ENCODE data around the gene CZIB.
"Not testable (repeated sequence)": the region's sequence is repeated elsewhere in the genome, so short reads cannot be mapped to it uniquely, and the experiment has no call there.

Gene CZIB

GRCh38 chr1:53238197-53239155, 18.0 kb upstream of the CZIB start, which contains the start of gene MAGOH:
Gene MAGOH (minus strand): TSS chr1:53238518. CDS start chr1:53238448, 70 bp downstream.
- DNase-seq: peak; percentile 90

GRCh38 chr1:53237638-53238037, 17.2 kb upstream of the CZIB start:
- DNase-seq: no peak

- no peak for DNase-seq
These were observed 490 bp upstream of the CZIB start for GRCh38 chr1:53220962-53221286.

- no peak for DNase-seq
These were observed 723 bp downstream of the CZIB start for GRCh38 chr1:53219711-53220110.

GRCh38 chr1:53218201-53218600, 2.2 kb downstream of the CZIB start:
- DNase-seq: no peak

GRCh38 chr1:53214376-53214940, 6.0 kb downstream of the CZIB start:
- DNase-seq: no peak

GRCh38 chr1:53210954-53211353, 9.5 kb downstream of the CZIB start:
- no peak for DNase-seq

- DNase-seq: no peak
These were observed 10.1 kb downstream of the CZIB start for GRCh38 chr1:53210352-53210751.

GRCh38 chr1:53207726-53208125, 12.7 kb downstream of the CZIB start:
- no peak for DNase-seq

- no peak for DNase-seq
These were observed 13.6 kb downstream of the CZIB start for GRCh38 chr1:53206735-53207379.

GRCh38 chr1:53206083-53206685, 14.2 kb downstream of the CZIB start:
- DNase-seq: not testable (repeated sequence)

GRCh38 chr1:53205496-53205895, 14.9 kb downstream of the CZIB start:
- DNase-seq: not testable (repeated sequence)

GRCh38 chr1:53203466-53203865, 17.0 kb downstream of the CZIB start:
- no peak for DNase-seq

- DNase-seq: no peak
These were observed 22.2 kb downstream of the CZIB start for GRCh38 chr1:53198241-53198651.

GRCh38 chr1:53197291-53198200, 22.9 kb downstream of the CZIB start:
- DNase-seq: peak; percentile 10

- DNase-seq: peak; percentile 93
These were observed 23.7 kb downstream of the CZIB start, which contains the start of gene CPT2 for GRCh38 chr1:53196485-53197290. Gene CPT2 (plus strand): TSS chr1:53196824. CDS start chr1:53196944, 120 bp downstream.

GRCh38 chr1:53196017-53196484, 24.4 kb downstream of the CZIB start:
- no peak for DNase-seq

GRCh38 chr1:53195246-53196016, 25.0 kb downstream of the CZIB start:
- DNase-seq: no peak

- DNase-seq: no peak
These were observed 30.2 kb downstream of the CZIB start for GRCh38 chr1:53190210-53190611.

- no peak for DNase-seq
These were observed 31.4 kb downstream of the CZIB start for GRCh38 chr1:53189061-53189460.

All from GDM1 (cell line).